T1000 (cell line): ENCODE measurements around the gene GHRH.

Experiments
- DNase-seq: peaks from one replicate; lab custom pipeline; 2025; ENCODE audit warnings: mixed read lengths; lab: John Stamatoyannopoulos, UW

The GHRH gene

DNA sequence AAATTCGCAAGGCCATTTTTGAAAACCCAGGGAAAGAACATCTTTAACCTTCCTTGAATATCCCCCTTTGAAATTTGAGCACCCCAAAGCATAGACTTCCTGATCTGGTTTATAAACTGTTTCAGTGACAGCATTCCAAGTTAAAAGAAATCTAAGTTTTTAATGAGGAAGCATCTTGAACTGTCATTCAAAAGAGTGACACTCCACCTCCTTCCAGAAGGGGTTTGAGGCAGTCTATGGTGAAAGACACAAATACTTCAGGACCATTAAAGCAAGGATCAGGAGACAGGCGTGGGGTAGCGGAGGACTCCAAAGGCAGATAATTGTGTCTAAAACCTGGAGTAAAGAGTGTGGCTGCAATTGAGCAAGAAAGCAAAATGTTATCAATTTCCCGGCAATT, 691 bp downstream of the GHRH start:
- no peak for DNase-seq

DNA sequence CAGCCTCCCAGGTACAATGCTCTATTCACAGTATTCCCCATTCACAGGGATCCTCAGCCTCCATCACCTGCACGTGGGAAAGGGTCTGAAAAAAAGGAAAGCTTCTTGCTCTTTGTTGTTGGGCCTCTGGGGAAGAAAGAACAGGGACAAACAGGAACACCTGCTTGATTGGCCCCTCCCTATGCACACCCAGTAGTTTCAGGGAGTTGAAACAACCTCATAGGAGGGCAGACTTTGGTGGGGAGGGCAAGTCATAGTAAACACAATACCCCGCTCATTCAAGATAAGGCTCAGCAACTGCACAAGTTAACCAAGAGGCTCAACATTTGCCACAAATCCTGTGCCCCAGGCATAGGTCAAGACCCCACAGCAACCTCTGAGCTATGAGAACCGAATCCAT, 1.7 kb downstream of the GHRH start:
- no peak for DNase-seq

GRCh38 chr20:37259031-37259430, 2.6 kb downstream of the GHRH start:
- no peak for DNase-seq

DNA sequence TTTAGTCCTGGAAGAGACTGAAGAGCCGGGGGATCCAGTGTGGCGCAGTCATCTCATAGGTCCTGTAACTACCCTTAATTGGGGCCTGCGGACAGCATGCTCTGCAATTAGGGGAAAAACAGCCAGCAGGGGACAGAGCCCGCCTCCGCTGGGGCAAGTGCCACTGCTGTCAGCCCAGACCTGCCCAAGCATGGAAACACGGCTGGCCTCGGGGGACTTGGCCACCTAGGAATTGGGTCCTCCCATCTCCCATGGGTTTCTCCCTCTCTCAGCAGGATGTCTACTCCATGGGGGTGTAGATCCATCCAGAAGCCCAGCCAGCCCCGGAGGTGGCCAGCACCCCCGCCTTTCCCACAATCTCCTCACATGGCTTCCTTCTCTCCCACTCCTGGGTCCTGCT, 3.6 kb downstream of the GHRH start:
- DNase-seq, result no peak

DNA sequence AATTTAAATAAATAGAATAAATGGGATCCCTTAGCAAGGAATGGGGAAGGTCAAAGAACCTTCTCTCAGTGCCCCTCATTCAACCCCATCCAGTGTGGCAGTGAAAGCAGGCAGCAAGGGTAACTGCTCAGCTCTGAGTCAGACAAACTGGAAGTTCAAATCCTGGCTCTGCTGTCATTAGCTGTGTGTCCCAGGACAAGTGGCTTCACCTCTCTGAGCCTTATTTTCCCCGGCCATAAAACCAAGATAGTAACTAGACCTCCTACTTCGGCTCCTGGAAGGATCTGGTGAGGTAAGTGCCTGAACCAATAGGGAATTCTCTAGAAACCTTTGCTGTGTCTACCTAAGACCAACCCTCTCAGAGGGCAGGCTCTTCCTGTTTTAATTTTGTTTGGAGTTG, 4.1 kb downstream of the GHRH start:
- no peak for DNase-seq

GRCh38 chr20:37256286-37256685, 5.3 kb downstream of the GHRH start:
- no peak for DNase-seq

DNA sequence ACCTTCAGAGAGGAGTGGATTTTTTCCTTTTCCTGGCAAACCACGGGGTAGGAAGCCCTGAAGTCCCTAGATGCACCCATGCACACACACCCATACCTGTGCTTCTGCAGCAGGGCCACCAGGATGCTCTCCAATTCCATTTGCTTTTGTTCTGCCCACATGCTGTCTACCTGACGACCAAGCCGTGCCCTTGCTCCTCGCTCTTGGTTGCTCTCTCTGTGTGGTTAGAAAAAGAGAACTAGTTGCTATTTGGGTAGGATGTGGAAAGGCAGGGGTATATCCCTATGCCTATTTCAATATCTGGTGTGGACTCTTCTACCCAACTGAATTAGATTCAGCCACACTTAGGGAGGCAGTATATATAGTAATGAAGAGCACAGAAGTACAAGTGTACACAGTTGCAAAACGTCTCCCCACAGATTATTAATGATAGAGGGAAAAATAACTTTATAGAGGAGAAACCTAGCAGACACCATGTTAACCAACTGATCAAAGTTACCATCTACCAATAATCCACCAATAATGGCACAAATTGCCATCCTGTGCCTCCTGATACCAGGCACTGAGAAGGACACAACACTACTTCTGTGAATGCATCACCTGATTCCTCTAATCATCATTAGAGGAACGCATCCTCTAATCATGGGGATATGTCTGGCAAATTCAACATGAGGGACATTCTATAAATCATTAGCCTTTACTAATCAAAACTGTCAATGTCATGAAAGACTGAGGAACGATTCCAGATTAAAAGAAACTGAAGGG, 7.3 kb downstream of the GHRH start:
- DNase-seq, result no peak

DNA sequence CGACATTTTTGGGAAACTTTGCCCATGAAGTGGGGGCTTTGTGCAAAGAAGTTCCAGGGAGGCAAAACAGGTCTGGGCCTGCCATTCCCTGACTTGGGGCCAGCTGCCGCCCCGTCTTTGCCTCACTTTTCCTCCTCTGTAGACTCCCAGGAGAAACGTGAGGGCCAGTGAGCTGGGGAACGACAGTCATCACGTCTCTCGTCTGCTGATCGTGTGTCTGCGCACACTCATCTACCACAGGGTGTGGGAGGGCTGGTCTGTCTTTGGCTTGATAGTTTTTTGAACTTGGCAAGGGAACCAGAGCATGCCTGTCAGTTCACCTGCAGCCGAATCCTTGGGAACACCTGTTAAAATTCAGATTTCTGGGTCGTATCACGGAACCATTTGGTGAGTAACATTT, 8.5 kb downstream of the GHRH start:
- no peak for DNase-seq

DNA sequence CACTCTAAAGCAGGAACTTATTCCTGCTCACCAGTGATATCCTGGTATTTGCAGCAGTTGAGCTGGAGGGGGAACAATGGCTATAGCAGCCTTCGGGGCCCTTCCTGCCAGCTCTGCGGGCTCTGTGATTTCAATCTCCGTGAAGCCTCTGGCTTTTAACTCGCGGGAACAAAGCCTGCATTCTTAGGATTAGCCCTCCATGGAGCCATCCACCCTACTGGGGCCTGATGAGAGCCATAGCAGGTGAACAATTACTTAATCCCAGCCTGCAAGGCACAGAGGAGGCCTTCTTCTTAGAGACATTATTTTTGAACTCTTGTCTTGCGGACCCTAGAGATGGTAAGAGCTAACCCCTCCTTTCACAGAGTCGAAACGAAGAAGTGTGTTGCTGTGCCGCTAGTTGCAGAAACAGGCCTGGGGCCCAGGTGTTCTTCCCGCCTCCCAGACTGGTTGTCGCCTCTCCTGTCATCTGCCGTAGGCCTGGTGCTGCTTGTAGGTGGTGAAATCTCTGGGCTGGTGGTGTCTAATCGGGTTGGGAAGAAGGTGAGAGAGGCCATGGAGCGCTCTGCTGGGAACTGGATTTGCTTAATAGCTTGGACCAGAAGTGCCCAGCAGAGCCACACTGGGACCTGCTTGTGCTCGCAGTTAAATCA, 9.7 kb downstream of the GHRH start:
- DNase-seq, result no peak

GRCh38 chr20:37249304-37249703, 12.3 kb downstream of the GHRH start:
- DNase-seq, result no peak

DNA sequence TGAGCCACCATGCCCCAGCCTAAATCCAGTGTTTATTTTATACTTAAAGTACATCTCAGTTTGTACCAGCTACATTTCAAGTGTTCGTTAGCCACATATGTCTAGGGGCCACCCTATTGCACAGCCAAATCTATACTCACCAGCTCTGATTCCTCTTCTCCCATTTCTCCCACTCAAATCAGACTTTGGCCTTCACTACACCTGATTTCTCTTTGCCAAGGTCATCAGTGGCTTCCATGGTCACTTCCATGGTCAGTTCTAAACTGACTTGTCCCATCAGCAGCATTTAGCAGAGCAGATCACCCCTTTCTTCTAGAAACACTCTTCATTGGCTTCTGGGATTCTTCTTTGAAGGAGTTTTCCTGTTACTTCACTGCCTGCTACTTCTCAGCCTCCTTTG, 14.1 kb downstream of the GHRH start:
- DNase-seq, result no peak

DNA sequence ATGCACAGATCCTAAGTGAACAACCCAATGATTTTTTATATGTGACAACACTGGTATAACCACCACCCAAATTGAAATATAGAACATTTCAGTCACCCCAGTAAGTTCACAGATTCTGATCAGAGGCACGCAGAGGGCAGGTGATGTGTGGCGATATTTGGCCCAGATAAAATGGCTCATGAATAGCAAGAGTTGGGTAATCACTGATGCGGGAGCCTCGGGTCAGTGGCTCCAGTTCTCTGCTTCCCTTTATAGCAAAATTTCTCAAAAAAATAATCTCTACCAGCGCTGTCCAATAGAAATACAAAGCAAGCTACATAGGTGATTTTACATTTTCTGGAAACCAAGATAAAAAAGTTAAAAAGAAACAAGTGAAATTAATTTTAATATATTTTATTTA, 14.9 kb downstream of the GHRH start:
- no peak for DNase-seq

DNA sequence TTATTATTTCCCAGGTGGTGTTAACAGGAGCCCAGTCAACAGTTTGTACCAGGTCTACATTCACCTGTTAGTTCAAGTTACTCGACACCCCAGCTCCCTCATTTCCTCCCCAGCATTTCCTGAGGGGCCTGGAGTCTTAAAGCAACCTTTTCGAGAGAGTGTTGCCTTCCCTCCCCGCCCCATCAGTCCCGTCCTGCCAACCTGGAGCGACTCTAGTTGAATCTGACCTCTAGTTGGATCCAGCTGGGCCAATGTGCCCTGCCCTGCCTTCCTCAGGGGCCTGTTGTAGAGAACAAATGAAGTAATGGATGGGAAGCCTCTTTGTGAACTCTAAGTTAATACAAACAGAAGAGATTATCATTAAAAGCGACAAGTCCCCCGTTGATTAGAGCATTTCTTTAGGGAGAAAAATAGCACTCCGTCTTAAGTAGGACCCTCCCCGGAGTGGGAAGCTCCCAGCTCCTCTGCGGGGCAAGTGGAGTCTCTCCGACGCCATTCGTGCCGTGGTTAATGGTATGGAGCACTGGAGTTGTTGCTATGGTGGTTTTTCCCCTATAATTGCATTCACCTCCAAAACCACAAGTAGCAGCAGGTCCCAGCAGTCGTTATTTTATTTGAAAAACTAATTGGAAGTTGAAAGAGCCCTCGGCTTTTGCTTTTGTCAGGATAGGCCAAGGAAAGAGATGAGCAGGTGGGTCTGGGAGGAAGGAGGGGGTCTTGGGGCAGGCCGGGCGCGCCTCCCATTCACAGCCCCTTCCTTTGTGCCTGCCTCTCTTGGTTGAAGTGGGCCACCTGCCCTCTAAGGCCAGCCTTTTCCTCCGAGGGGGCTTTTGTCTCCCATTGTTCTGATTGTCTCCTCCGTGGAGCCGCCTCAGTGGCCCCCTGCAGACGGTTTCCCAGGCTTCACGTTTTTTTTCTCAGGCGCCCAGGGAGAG, 16.1 kb downstream of the GHRH start:
- no peak for DNase-seq

GRCh38 chr20:37244572-37244957, 17.0 kb downstream of the GHRH start:
- no peak for DNase-seq

DNA sequence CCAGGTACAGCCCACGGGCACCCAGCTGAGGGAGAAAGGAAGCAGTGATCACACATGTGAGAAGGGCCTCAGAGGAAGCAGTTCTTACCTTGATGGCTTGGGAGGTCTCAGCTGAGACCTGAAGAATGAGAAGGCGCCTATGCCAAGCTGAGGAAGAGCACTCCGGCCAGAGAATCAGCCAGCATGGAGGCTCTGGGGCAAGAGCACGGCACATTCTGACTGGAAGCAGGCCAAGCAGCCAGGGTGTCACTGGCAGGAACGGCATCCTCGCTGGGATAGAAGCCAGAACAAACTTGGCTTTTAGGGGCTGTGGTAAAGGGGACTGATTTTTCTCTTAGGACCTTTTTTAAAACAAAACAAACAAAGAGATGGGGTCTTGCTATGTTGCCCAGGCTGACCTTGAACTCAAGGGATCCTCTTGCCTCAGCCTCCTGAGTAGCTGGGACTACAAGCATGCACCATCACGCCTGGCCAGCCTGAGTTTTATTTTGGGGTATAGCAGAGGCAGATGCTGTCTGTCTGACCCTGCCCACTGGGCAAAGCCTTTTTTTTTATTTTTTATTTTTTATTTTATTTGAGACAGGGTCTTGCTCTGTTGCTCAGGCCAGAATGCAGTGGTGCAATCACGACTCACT, 17.6 kb downstream of the GHRH start:
- DNase-seq, result no peak

GRCh38 chr20:37243076-37243936, 18.3 kb downstream of the GHRH start:
- no peak for DNase-seq

- DNase-seq, result no peak
These were observed 19.1 kb downstream of the GHRH start for GRCh38 chr20:37242503-37242902.

- DNase-seq, result no peak
These were observed 21.1 kb downstream of the GHRH start for GRCh38 chr20:37240337-37241067.

- no peak for DNase-seq
These were observed 22.6 kb downstream of the GHRH start for GRCh38 chr20:37238935-37239451.

DNA sequence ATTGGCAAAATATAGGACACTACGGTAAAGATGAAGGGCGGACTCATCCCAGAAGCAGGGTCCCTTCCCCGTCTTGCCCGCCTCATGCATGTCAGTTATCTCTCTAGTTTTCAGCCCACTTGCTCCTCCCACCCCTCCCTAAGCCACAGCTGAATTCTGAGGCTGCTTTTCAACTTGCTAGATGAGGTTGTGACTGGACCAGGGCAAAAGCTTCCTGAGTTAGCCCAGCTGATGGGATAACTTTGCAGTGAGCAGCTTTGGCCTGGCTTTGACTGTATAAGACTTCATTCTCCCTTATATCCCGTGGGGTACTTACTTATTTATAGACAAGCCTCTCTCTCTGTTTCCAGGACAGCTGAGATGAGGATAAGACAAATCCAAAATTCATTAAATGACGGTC, 23.2 kb downstream of the GHRH start:
- DNase-seq, result no peak
